ENCODE data around the gene HS6ST2.

The HS6ST2 gene

GRCh38 chrX:132623942-132624341 is 334.5 kb downstream of the HS6ST2 start:
- 70% methylated on average over 3 of the region's 3 CpGs for WGBS (ENCODE audit: insufficient coverage)
- Histone ChIP-seq H3K27me3 (replicated peaks in 2 of 5; ENCODE audit: control insufficient read depth in 4 of 5, insufficient read depth in 5 of 5, low read length in 4 of 5) (peaks cover 0 to 14% (median 0%) of the 10 kb centered on the region in 5 experiments), H3K36me3 (ENCODE audit: control insufficient read depth in 4 of 4, insufficient read depth in 4 of 4, low read length in 3 of 4) (no peaks in the 10 kb centered on the region), H3K4me1 (ENCODE audit: control extremely low read depth in 1 of 4, control insufficient read depth in 4 of 4, insufficient read depth in 4 of 4, low read length in 3 of 4) (peaks cover 0 to 11% (median 5%) of the 10 kb centered on the region in 4 experiments), H3K27ac (ENCODE audit: insufficient read depth in 1 of 2, low read depth in 1 of 2, low read length in 2 of 2, poor library complexity in 1 of 2, severe bottlenecking in 2 of 2) (no peak overlapping the region), H3K9me3 (ENCODE audit: control extremely low read depth in 1 of 5, control insufficient read depth in 4 of 5, insufficient read depth in 2 of 5, low read depth in 1 of 5, low read length in 4 of 5) (no peaks in the 10 kb centered on the region), H3K4me3 (ENCODE audit: control insufficient read depth in 1 of 7, extremely low read depth in 1 of 7, insufficient read depth in 4 of 7, low read depth in 2 of 7, low read length in 6 of 7) (no peak overlapping the region)
- CTCF ChIA-PET, result interaction anchor here (1.8 kb wide), 1 partner anchor 404 kb away, joined by 6 read pairs; no protein-coding TSS in a partner anchor
- no peak for DNase-seq
- POLR2A ChIA-PET, result no interaction called here

DNA sequence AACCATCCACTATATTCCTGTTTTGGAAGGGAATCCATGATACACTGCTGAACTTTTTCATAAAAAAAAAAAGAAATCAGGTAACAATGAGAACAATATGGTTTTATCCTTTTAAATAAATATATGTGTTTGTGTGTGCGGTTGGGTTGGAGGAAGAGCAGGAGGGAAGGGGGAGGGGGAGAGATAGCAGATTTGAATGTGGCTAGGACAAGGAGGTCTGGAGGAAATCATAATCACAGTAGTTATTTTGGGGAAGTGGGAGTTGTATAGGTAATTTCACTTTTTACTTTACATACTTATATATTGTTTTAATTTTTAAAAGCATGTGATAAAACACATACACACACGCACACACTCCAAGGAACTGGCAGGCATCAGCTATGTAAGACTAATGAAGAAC is 335.1 kb downstream of the HS6ST2 start:
- 40% methylated on average over 1 of the region's 2 CpGs for WGBS (ENCODE audit: insufficient coverage)
- Histone ChIP-seq H3K36me3 (ENCODE audit: control insufficient read depth in 4 of 4, insufficient read depth in 4 of 4, low read length in 3 of 4) (no peaks in the 10 kb centered on the region), H3K27ac (ENCODE audit: insufficient read depth in 1 of 2, low read depth in 1 of 2, low read length in 2 of 2, poor library complexity in 1 of 2, severe bottlenecking in 2 of 2) (no peak overlapping the region), H3K27me3 (replicated peaks in 2 of 5; ENCODE audit: control insufficient read depth in 4 of 5, insufficient read depth in 5 of 5, low read length in 4 of 5) (peaks cover 0 to 9% (median 0%) of the 10 kb centered on the region in 5 experiments), H3K4me3 (ENCODE audit: control insufficient read depth in 1 of 7, extremely low read depth in 1 of 7, insufficient read depth in 4 of 7, low read depth in 2 of 7, low read length in 6 of 7) (no peak overlapping the region), H3K9me3 (ENCODE audit: control extremely low read depth in 1 of 5, control insufficient read depth in 4 of 5, insufficient read depth in 2 of 5, low read depth in 1 of 5, low read length in 4 of 5) (no peaks in the 10 kb centered on the region), H3K4me1 (ENCODE audit: control extremely low read depth in 1 of 4, control insufficient read depth in 4 of 4, insufficient read depth in 4 of 4, low read length in 3 of 4) (peaks cover 0 to 11% (median 5%) of the 10 kb centered on the region in 4 experiments)
- peak in 2 of 3 donors; percentile 59 to 60 for DNase-seq
- POLR2A ChIA-PET, result no interaction called here
- CTCF ChIA-PET, result interaction anchor here (0.7 to 1.9 kb wide), 4 partner anchors 9 to 403 kb away, joined by 3 to 6 read pairs (median 4); no protein-coding TSS in a partner anchor

GRCh38 chrX:132622130-132622529 is 336.3 kb downstream of the HS6ST2 start:
- H3K27ac ChIP-seq (ENCODE audit: insufficient read depth in 1 of 2, low read depth in 1 of 2, low read length in 2 of 2, poor library complexity in 1 of 2, severe bottlenecking in 2 of 2), result no peak overlapping the region
- peak; percentile 27 to 75 (median 60) for DNase-seq
- ChIA-PET CTCF (interaction anchor here (1.0 to 1.9 kb wide), 4 partner anchors 8 to 794 kb away, joined by 3 to 7 read pairs (median 4); no protein-coding TSS in a partner anchor), POLR2A (no interaction called here)
- no peaks in the 10 kb centered on the region for H3K36me3 ChIP-seq (ENCODE audit: control insufficient read depth in 4 of 4, insufficient read depth in 4 of 4, low read length in 3 of 4)
- H3K9me3 ChIP-seq (ENCODE audit: control extremely low read depth in 1 of 5, control insufficient read depth in 4 of 5, insufficient read depth in 2 of 5, low read depth in 1 of 5, low read length in 4 of 5), result no peaks in the 10 kb centered on the region
- 70% methylated on average over 2 of the region's 4 CpGs for WGBS (ENCODE audit: insufficient coverage)
- H3K4me3 ChIP-seq (ENCODE audit: control insufficient read depth in 1 of 7, extremely low read depth in 1 of 7, insufficient read depth in 4 of 7, low read depth in 2 of 7, low read length in 6 of 7), result no peak overlapping the region
- peaks cover 0 to 11% (median 5%) of the 10 kb centered on the region in 4 experiments for H3K4me1 ChIP-seq (ENCODE audit: control extremely low read depth in 1 of 4, control insufficient read depth in 4 of 4, insufficient read depth in 4 of 4, low read length in 3 of 4)
- peaks cover 0 to 6% (median 0%) of the 10 kb centered on the region in 5 experiments for H3K27me3 ChIP-seq (replicated peaks in 2 of 5; ENCODE audit: control insufficient read depth in 4 of 5, insufficient read depth in 5 of 5, low read length in 4 of 5)

- DNase-seq, result no peak
- Histone ChIP-seq H3K27ac (ENCODE audit: insufficient read depth in 1 of 2, low read depth in 1 of 2, low read length in 2 of 2, poor library complexity in 1 of 2, severe bottlenecking in 2 of 2) (no peak overlapping the region), H3K36me3 (ENCODE audit: control insufficient read depth in 4 of 4, insufficient read depth in 4 of 4, low read length in 3 of 4) (no peaks in the 10 kb centered on the region), H3K4me1 (ENCODE audit: control extremely low read depth in 1 of 4, control insufficient read depth in 4 of 4, insufficient read depth in 4 of 4, low read length in 3 of 4) (peaks cover 0 to 11% (median 5%) of the 10 kb centered on the region in 4 experiments), H3K27me3 (replicated peaks in 2 of 5; ENCODE audit: control insufficient read depth in 4 of 5, insufficient read depth in 5 of 5, low read length in 4 of 5) (peaks cover 0 to 4% (median 0%) of the 10 kb centered on the region in 5 experiments), H3K4me3 (ENCODE audit: control insufficient read depth in 1 of 7, extremely low read depth in 1 of 7, insufficient read depth in 4 of 7, low read depth in 2 of 7, low read length in 6 of 7) (no peak overlapping the region), H3K9me3 (ENCODE audit: control extremely low read depth in 1 of 5, control insufficient read depth in 4 of 5, insufficient read depth in 2 of 5, low read depth in 1 of 5, low read length in 4 of 5) (no peaks in the 10 kb centered on the region)
- ChIA-PET POLR2A (no interaction called here), CTCF (interaction anchor here (0.7 to 1.3 kb wide), 3 partner anchors 23 to 775 kb away, joined by 3 to 4 read pairs (median 3); no protein-coding TSS in a partner anchor)
- WGBS (ENCODE audit: insufficient coverage), result 60% methylated on average over 1 of the region's 3 CpGs
Measured at GRCh38 chrX:132618810-132619209, 339.6 kb downstream of the HS6ST2 start.

GRCh38 chrX:132615391-132616131 is 342.9 kb downstream of the HS6ST2 start:
- POLR2A ChIA-PET, result no interaction called here
- CTCF ChIA-PET, result interaction anchor here (0.8 to 4.4 kb wide), 10 partner anchors 10 to 788 kb away, joined by 3 to 23 read pairs (median 6); no protein-coding TSS in a partner anchor
- Histone ChIP-seq H3K36me3 (ENCODE audit: control insufficient read depth in 4 of 4, insufficient read depth in 4 of 4, low read length in 3 of 4) (no peaks in the 10 kb centered on the region), H3K9me3 (ENCODE audit: control extremely low read depth in 1 of 5, control insufficient read depth in 4 of 5, insufficient read depth in 2 of 5, low read depth in 1 of 5, low read length in 4 of 5) (no peaks in the 10 kb centered on the region), H3K4me3 (ENCODE audit: control insufficient read depth in 1 of 7, extremely low read depth in 1 of 7, insufficient read depth in 4 of 7, low read depth in 2 of 7, low read length in 6 of 7) (no peak overlapping the region), H3K4me1 (ENCODE audit: control extremely low read depth in 1 of 4, control insufficient read depth in 4 of 4, insufficient read depth in 4 of 4, low read length in 3 of 4) (no peaks in the 10 kb centered on the region), H3K27me3 (replicated peaks in 2 of 5; ENCODE audit: control insufficient read depth in 4 of 5, insufficient read depth in 5 of 5, low read length in 4 of 5) (peaks cover 0 to 4% (median 0%) of the 10 kb centered on the region in 5 experiments), H3K27ac (ENCODE audit: insufficient read depth in 1 of 2, low read depth in 1 of 2, low read length in 2 of 2, poor library complexity in 1 of 2, severe bottlenecking in 2 of 2) (no peak overlapping the region)
- peak; percentile 47 to 72 (median 60) for DNase-seq
- 7% methylated on average over 3 of the region's 4 CpGs for WGBS (ENCODE audit: insufficient coverage)

GRCh38 chrX:132614297-132614696 is 344.1 kb downstream of the HS6ST2 start:
- H3K4me1 ChIP-seq (ENCODE audit: control extremely low read depth in 1 of 4, control insufficient read depth in 4 of 4, insufficient read depth in 4 of 4, low read length in 3 of 4), result no peaks in the 10 kb centered on the region
- no peak for DNase-seq
- peaks cover 0 to 4% (median 0%) of the 10 kb centered on the region in 5 experiments for H3K27me3 ChIP-seq (replicated peaks in 2 of 5; ENCODE audit: control insufficient read depth in 4 of 5, insufficient read depth in 5 of 5, low read length in 4 of 5)
- no peak overlapping the region for H3K27ac ChIP-seq (ENCODE audit: insufficient read depth in 1 of 2, low read depth in 1 of 2, low read length in 2 of 2, poor library complexity in 1 of 2, severe bottlenecking in 2 of 2)
- H3K4me3 ChIP-seq (ENCODE audit: control insufficient read depth in 1 of 7, extremely low read depth in 1 of 7, insufficient read depth in 4 of 7, low read depth in 2 of 7, low read length in 6 of 7), result no peak overlapping the region
- no peaks in the 10 kb centered on the region for H3K9me3 ChIP-seq (ENCODE audit: control extremely low read depth in 1 of 5, control insufficient read depth in 4 of 5, insufficient read depth in 2 of 5, low read depth in 1 of 5, low read length in 4 of 5)
- ChIA-PET CTCF (interaction anchor here (1.1 to 4.4 kb wide), 9 partner anchors 8 to 787 kb away, joined by 3 to 23 read pairs (median 6); no protein-coding TSS in a partner anchor), POLR2A (no interaction called here)
- H3K36me3 ChIP-seq (ENCODE audit: control insufficient read depth in 4 of 4, insufficient read depth in 4 of 4, low read length in 3 of 4), result no peaks in the 10 kb centered on the region
- 90% methylated on average over 5 of the region's 6 CpGs for WGBS (ENCODE audit: insufficient coverage)

DNA sequence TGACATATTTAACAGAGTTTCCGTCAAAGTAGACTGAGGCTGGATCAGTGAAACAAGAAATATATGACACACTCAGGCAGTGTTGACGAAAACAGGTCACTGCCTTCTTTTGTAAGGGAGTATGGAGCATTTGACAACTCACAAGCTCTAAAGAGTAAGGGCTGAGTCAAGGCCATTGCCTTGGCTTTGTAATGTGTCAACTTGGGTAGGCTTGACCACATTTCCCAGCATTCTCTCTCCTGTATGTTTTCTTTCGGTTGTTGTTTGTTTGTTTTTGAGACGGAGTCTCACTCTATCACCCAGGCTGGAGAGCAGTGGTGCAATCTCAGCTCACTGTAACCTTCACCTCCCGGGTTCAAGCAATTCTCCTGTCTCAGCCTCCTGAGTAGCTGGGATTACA is 344.6 kb downstream of the HS6ST2 start:
- Histone ChIP-seq H3K27me3 (replicated peaks in 2 of 5; ENCODE audit: control insufficient read depth in 4 of 5, insufficient read depth in 5 of 5, low read length in 4 of 5) (peaks cover 0 to 4% (median 0%) of the 10 kb centered on the region in 5 experiments), H3K9me3 (ENCODE audit: control extremely low read depth in 1 of 5, control insufficient read depth in 4 of 5, insufficient read depth in 2 of 5, low read depth in 1 of 5, low read length in 4 of 5) (no peaks in the 10 kb centered on the region), H3K4me1 (ENCODE audit: control extremely low read depth in 1 of 4, control insufficient read depth in 4 of 4, insufficient read depth in 4 of 4, low read length in 3 of 4) (no peaks in the 10 kb centered on the region), H3K4me3 (ENCODE audit: control insufficient read depth in 1 of 7, extremely low read depth in 1 of 7, insufficient read depth in 4 of 7, low read depth in 2 of 7, low read length in 6 of 7) (no peak overlapping the region), H3K27ac (ENCODE audit: insufficient read depth in 1 of 2, low read depth in 1 of 2, low read length in 2 of 2, poor library complexity in 1 of 2, severe bottlenecking in 2 of 2) (no peak overlapping the region), H3K36me3 (ENCODE audit: control insufficient read depth in 4 of 4, insufficient read depth in 4 of 4, low read length in 3 of 4) (no peaks in the 10 kb centered on the region)
- ChIA-PET POLR2A (no interaction called here), CTCF (interaction anchor here (1.0 to 4.4 kb wide), 8 partner anchors 9 to 786 kb away, joined by 3 to 23 read pairs (median 8); no protein-coding TSS in a partner anchor)
- DNase-seq, result no peak
- WGBS (ENCODE audit: insufficient coverage), result 73% methylated on average over 3 of the region's 5 CpGs
